SK-N-MC (cell line): ENCODE measurements around the gene TIAL1.

ENCODE experiments used
- EZH2 ChIP-seq: fragments of 200-600 bp; sonication (generic); IDR thresholded peaks from one replicate; pipeline ENCODE4 v1.6.1; 2017; ENCODE audit warnings: antibody characterized with exemption
- POLR2AphosphoS5 ChIP-seq: IDR thresholded peaks from 2 replicates; pipeline ENCODE4 v1.6.1; 2012; ENCODE audit warnings: mild to moderate bottlenecking, low read depth, low read length, borderline replicate concordance

DNA sequence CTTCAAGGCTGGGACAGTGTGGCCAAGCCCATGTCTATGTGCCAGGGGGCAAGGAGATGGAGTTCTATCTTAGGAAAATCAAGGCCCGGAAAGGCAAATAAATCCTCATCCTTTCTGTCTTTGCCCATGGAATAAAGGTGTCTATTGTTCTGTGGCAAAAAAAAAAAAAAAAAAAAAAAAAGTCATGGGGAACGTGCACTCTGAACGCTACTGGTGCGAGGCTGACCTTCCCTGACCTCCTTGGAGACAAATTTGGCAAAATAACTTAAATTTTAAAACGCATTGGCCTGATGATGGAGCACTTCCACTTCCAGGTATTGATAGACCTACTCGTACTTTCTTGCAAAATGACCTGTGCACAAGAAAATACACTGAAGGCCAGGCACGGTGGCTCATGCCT is 42.2 kb upstream of the TIAL1 start:
- TF ChIP-seq POLR2AphosphoS5 (no peak), EZH2 (no peak)
